GM19351 (cell line): Measurements from ENCODE around the gene SMG9.

Source experiments
- ATAC-seq: cut with Tn5 transposase; IDR thresholded peaks from one replicate; pipeline ENCODE4 v1.9.1; 2021; ENCODE audit warnings: mild to moderate bottlenecking, moderate library complexity; ENCODE audit not compliant: unreplicated experiment

SMG9 gene

GRCh38 chr19:43726736-43727592, 27.8 kb downstream of the SMG9 start:
- ATAC-seq, result no peak

GRCh38 chr19:43725468-43725867, 29.3 kb downstream of the SMG9 start:
- no peak for ATAC-seq

DNA sequence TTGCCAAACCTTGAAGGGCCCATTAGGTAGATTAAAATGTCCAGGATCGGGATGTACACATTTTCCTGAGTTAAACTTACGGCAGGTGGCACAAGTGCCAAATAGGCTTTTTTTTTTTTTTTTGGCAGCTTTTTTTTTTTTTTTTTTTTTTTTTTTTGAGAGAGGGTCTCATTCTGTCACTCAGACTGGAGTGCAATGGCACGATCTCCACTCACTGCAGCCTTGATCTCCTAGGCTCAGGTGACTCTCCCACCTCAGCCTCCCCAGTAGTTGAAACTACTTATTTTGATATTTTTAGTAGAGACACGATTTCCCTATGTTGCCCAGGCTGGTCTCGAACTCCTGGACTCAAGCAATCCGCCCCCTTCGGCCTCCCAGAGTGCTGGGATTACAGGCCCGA, 29.9 kb downstream of the SMG9 start:
- no peak for ATAC-seq

- no peak for ATAC-seq
These were observed 31.2 kb downstream of the SMG9 start for GRCh38 chr19:43723588-43723987.

GRCh38 chr19:43721469-43722048, 33.2 kb downstream of the SMG9 start:
- no peak for ATAC-seq

DNA sequence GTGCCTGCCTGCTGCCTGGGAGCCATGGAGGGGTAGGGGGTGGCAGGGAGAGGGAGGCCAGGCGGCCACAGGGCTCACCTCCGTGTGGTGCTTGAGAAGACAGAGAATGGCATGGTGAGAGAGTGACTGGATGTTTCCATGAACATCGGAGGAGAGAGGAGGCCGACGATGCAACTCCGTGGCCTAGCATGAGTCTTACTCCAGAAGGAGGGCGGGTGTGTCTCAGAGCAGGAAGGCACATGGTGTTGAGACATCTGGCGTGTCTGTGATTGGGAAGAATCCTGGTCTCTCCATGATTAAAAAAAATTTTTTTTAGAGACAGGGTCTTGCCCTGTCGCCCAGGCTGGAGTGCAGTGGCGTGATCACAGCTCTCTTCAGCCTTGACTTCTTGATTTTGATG, 33.8 kb downstream of the SMG9 start:
- no peak for ATAC-seq

- no peak for ATAC-seq
These were observed 34.8 kb downstream of the SMG9 start for GRCh38 chr19:43719918-43720317.

DNA sequence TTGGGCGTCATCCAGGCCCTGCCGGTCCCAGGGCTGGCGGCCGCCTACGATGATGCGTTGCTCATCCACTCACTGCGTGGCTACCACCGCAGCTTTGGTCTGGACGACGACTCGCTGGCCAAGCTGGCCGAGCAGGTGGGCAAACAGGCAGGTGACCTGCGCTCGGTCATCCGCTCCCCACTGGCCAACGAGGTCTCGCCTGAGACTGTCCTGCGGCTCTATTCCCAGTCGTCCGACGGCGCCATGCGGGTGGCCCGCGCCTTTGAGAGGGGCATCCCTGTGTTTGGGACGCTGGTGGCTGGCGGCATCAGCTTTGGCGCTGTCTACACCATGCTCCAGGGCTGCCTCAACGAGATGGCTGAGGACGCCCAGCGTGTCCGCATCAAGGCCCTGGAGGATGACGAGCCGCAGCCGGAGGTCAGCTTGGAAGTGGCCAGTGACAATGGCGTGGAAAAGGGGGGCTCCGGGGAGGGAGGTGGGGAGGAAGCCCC, 35.3 kb downstream of the SMG9 start:
- ATAC-seq, result no peak

DNA sequence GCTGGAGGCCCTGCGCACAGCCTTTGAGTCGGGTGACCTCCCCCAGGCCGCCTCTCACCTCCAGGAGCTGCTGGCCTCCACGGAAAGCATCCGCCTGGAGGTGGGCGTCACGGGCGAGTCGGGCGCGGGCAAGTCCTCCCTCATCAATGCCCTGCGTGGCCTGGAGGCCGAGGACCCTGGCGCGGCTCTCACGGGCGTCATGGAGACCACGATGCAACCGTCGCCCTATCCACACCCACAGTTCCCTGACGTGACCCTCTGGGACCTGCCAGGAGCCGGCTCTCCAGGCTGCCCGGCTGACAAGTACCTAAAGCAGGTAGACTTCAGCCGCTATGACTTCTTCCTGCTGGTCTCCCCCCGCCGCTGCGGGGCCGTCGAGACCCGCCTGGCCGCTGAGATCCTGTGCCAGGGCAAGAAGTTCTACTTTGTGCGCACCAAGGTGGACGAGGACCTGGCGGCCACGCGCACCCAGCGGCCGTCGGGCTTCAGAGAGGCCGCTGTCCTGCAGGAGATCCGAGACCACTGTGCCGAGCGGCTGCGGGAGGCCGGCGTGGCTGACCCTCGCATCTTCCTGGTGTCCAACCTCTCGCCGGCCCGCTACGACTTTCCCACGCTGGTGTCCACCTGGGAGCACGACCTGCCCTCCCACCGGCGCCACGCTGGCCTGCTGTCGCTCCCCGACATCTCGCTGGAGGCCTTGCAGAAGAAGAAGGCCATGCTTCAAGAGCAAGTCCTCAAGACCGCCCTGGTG, 36.0 kb downstream of the SMG9 start:
- ATAC-seq, result no peak

DNA sequence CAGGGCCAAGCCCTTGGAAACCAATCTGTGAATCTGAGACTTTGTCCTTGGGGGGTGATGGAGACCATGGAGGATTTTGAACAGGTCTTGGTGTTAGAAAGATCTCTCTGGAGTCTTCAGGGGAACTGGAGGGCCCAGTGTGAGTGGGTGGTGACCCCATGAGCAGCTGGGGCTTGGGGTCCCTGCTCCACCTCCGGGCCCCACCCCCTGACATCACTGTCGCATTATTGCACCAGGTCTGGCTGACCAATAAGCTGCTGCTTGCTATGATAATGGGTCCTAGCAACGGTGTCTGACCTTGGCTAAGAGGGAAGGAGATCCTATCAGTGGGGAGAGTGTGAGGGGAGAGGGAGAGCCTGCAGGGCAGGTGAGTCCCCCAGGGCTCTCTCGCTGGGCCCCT, 39.0 kb downstream of the SMG9 start, which contains the start of gene IRGC:
Gene IRGC, plus strand, starts transcription at position 301 of the 400 bp plus-strand sequence. CDS start 2,483 bp downstream, outside the sequence.
- no peak for ATAC-seq

DNA sequence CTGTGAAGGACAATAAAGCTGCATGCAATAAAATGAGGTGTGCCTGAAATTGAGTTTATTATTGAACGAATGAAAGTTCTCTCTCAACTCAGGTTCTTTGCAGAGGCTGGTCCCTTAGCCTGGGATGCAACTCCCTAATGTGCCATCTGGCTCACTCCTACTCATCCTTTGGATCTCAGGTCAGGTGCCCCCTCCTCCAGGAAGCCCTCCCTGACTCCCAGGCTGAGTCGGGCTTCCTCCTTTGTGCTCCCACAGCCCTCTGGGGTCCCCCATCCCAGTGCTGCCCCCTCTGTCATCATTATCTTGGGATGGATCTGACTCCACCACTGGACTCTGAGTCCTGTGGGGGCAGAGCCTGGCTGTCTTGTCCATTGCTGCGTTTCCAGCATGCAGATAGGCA, 41.6 kb downstream of the SMG9 start:
- ATAC-seq, result no peak

DNA sequence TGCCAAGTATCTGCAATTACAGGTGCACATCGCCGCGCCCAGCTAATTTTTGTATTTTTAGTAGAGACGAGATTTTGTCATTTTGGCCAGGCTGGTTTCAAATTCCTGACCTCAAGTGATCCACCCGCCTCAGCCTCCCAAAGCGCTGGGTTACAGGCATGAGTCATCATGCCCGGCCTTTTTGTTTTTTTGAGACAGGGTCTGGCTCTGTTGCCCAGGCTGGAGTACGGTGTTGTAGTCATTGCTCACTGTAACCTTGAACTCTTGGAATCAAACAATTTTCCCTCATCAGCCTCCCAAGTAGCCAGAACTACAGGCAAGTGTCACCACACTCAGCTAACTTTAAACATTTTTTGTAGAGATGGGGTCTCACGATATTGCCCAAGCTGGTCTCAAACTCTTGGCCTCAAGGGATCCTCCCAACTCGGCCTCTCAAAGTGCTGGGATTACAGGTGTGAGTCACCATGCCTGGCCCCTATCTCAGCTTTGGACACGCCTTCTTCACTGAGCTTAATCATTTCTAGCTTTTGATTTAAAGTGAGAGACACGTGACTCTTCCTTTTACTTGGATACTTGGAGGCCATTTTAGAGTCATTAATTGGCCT, 42.9 kb downstream of the SMG9 start:
- no peak for ATAC-seq

- ATAC-seq, result no peak
These were observed 46.0 kb downstream of the SMG9 start for GRCh38 chr19:43708716-43709115.

DNA sequence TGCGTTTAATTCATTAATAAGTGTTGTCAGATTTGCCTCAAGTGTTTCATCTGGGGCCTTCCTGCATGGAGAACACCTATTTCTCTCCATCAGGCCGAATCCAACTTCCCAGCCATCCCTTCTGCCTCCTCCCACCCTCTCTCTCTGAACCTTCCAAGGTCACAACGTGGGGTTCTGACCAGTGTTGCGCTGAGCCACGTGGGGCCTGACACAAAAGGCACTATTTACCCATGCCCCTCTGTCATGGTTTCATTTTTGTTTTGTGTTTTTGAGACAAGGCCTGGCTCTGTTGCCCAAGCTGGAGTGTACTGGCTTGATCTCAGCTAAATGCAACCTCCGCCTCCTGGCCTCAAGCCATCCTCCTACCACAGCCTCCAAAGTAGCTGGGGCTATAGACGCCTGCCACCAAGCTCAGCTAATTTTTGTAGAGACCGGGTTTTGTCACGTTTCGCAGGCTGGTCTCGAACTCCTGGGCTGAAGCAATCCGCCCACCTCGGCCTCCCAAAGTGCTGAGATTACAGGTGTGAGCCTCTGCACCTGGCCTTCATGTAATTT, 47.5 kb downstream of the SMG9 start:
- ATAC-seq, result no peak

GRCh38 chr19:43705729-43706128, 49.0 kb downstream of the SMG9 start:
- no peak for ATAC-seq

- no peak for ATAC-seq
These were observed 50.6 kb downstream of the SMG9 start for GRCh38 chr19:43704002-43704705.

DNA sequence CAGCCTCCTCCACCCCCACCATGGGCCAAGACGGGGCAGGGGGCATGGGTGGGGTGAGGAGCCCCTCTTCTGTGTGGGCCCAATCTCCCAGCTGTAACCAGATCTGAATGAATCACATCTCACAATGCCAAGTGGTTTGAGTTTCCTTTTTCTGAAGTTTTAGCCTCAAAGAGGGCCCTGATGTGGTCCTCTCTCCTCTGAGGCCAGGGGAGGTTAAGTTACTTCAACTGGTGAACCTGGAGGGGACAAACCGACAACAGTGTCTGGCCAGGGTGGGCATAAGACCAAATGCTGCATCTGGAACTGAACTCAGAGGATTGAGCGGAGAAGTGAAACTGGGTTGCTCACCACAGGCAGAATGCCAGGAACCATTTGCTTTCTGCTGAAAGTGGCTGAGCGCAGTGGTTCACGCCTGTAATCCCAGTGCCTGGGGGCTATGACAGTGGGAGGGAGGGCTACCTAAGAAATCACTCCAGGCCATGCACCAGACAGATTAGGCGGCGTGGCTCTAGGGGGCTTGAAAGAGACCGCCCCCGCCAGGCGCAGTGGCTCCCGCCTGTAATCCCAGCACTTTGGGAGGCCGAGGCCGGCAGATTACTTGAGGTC, 54.3 kb downstream of the SMG9 start:
- no peak for ATAC-seq

GRCh38 chr19:43699506-43700394, 55.0 kb downstream of the SMG9 start:
- ATAC-seq, result no peak

- no peak for ATAC-seq
These were observed 57.5 kb downstream of the SMG9 start for GRCh38 chr19:43697295-43697694.
